IPS-11a (cell line): ENCODE results near the gene PTH1R.

Experiments used
- H3K4me3 ChIP-seq: one replicate; pipeline ENCODE4 v1.5.1; 2013; ENCODE audit warnings: low read depth, low read length, control low read depth

PTH1R gene

GRCh38 chr3:46897829-46898320, 20.4 kb downstream of the PTH1R start:
- H3K4me3 ChIP-seq = no peak overlapping the region

DNA sequence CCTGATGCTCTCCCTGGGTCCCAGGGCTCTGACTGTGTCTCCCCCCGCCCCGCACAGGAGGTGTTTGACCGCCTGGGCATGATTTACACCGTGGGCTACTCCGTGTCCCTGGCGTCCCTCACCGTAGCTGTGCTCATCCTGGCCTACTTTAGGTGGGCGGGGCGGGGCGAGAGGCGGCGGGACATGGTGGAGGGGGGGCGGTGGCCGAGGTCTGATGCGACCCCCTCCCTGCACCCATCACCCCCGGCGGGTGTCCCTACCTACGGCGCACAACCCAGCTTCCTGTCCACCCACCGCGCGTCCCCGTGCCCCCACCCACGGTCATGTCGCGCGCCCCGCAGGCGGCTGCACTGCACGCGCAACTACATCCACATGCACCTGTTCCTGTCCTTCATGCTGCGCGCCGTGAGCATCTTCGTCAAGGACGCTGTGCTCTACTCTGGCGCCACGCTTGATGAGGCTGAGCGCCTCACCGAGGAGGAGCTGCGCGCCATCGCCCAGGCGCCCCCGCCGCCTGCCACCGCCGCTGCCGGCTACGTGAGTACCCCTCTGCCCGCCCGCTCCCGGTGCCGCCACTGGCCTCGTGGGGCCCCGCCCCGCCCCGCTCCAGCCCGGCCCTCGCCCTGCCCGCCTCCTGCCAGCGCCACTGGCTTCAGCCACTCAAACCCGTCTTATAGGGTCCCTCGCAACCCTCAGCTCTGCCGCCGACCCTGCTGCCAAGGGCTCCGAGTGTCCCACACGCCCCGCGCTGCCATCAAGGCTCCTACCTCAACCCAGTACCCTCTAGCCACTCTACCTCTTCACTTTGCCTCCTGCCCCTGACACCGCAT, 21.0 kb downstream of the PTH1R start:
- H3K4me3 ChIP-seq = no peak overlapping the region

DNA sequence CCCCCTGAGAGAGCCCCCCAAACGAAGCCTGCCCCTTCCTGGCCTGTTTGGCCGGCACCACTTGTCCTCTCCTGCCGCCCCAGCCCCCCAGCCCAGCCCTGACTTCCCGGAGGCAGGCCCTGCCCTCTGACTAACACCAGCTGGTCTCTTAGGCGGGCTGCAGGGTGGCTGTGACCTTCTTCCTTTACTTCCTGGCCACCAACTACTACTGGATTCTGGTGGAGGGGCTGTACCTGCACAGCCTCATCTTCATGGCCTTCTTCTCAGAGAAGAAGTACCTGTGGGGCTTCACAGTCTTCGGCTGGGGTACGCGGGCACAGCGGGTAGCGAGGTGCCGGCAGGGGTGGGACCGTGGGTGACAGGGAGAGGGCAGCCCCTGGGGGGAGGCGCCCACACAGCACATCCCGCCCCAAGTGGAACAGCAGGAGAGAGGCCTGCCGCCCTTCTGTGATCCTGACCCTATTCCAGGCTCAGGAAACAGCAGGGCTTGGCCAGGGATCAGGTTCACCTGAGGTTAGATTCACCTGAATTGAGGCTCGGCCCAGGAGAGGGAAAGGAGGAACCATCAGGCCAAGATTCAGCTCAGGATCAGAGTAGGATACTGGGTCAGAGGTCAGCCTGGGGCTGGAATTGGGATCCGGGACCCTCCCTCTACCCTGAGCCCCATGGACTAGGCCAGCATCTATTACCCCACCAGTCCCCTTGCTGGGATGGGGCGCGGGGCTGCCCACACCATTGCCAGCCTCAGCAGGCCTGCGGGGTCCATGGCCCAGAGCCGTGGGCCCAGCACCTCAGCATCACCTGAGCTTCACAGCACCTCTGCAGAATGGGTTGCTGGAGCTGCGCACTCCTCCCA, 21.9 kb downstream of the PTH1R start:
- H3K4me3 ChIP-seq = no peak overlapping the region

- no peak overlapping the region for H3K4me3 ChIP-seq
These were observed 22.4 kb downstream of the PTH1R start for GRCh38 chr3:46900007-46900292.

- no peak overlapping the region for H3K4me3 ChIP-seq
These were observed 22.8 kb downstream of the PTH1R start for GRCh38 chr3:46900356-46900755.

- H3K4me3 ChIP-seq = no peak overlapping the region
These were observed 23.5 kb downstream of the PTH1R start for GRCh38 chr3:46901061-46901460.

- no peak overlapping the region for H3K4me3 ChIP-seq
These were observed 24.2 kb downstream of the PTH1R start for GRCh38 chr3:46901591-46902187.

DNA sequence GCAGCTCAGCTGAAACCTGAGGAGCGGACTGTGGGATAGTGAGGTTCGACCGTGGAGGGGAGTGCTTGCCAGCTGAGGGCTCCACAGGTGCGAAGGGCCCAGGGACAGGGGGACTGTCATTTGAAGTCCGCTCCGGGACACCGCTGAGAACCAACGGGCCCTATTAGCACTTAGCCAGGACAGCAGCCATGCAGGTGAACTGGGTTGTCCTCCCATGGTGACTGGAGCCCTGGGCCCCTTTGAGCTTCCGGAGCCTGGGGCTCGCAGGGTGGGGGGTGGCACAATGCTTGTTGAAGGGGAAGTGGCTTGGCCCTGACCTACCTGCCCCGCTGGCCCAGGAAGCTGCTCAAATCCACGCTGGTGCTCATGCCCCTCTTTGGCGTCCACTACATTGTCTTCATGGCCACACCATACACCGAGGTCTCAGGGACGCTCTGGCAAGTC, 24.7 kb downstream of the PTH1R start:
- no peak overlapping the region for H3K4me3 ChIP-seq

GRCh38 chr3:46903341-46904302, 26.1 kb downstream of the PTH1R start:
- H3K4me3 ChIP-seq = no peak overlapping the region

DNA sequence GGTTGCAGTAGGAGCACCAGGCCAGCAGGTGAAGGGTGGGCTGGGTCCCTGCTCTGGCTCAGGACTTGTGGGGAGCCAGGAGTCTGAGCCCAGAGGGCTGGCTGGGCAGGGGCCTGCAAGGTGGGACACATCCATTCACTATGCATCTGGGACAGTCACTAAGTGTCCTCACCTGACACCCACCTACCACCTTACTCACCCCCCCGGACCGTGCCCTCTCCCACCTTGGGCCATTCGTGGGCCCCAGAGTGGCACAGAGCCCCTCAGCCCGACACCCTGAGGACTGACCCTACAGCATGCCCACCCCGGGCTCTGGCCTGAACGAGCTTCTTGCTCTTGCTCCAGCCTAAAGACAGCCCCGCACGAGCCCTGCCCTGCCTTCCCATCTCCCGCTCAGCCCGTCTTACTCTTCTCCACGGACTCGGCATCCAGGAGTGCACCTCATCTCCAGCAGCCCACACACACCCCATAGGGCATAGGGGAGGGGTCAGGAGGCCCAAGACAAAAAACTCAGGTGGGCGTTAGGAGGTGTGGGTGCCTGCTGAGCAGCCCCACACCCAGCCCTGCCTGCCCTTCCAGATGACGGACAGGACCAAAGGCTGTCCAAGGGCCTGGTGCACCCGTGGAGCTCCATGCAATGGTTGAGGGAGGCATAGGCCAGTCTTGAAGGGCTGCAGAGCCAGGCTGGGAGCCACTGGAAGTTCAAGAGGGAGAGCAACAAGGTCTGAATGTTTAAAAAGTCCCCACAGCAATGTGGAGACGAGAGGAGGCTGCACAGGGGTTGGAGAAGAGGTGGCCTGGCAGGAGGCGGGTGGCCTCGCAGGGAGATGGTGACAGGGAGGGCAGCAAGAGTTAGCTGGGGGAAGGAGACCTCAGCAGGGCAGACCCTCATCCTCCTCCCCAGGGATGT, 27.0 kb downstream of the PTH1R start:
- no peak overlapping the region for H3K4me3 ChIP-seq

DNA sequence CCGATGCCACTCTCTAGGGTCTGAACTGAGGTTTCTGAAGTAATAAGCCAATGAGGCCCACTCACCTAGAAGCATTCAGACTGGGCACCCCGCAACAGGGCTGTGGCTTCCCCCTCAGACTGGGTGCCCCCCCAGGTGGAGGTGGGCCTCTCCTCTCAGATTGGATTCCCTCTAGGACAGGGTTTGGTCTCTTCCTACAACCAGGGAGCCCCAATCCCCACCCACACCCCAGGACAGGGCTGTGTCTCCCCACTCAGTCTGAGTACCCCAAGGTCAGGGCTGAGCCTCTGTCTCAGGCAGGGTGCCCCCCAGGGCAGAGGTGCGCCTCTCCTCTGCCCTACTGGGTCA, 27.7 kb downstream of the PTH1R start:
- H3K4me3 ChIP-seq = no peak overlapping the region

- no peak overlapping the region for H3K4me3 ChIP-seq
These were observed 28.3 kb downstream of the PTH1R start for GRCh38 chr3:46905661-46906451.

DNA sequence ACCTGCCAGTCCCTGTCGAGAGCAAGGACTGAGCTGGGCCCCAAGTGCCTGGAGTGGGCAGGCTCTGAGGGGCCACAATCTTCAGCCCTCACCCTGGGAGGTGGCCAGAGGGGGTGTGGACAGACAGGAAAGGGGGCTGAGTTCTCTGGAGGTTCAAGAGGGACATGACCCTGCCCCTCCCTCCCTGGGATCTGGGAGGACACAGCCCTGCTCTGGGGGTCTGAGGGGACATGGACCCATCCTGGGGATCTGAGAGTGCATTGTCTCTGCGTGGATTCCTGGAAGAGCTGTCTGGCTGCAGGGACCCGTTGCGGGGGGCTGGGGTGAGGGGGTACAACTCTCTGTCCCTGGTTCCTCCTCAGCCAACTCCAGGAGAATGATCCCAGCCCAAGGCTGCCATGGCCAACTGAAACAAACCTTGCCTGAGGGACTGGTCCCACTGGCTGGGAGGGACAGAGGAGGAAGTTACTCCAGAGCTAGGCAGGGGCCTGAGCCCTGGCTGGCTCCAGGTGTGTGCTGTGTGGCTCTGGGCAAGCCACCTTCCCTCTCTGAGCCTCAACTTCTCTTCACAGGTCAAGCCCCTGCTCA, 29.0 kb downstream of the PTH1R start:
- no peak overlapping the region for H3K4me3 ChIP-seq

DNA sequence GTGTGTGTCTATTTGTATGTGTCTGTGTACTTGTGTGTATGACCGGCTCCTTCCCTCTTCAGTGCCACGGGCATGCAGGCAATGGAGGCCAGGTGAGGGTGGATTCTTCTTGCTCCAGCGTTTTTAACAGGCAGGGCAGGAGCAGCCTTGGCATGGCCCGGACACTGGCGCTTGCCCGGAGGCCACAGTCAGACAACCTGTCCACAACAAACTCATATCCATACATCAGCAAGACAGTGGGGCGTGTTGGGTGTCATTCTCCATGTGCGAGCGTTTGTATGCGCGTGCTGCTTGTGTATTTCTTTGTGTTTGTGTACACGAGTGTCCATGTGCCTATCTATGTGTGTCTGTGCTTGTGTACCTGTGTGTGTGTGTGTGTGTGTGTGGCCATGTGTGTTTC, 29.8 kb downstream of the PTH1R start:
- no peak overlapping the region for H3K4me3 ChIP-seq

- H3K4me3 ChIP-seq = no peak overlapping the region
These were observed 30.4 kb downstream of the PTH1R start for GRCh38 chr3:46907960-46908293.

DNA sequence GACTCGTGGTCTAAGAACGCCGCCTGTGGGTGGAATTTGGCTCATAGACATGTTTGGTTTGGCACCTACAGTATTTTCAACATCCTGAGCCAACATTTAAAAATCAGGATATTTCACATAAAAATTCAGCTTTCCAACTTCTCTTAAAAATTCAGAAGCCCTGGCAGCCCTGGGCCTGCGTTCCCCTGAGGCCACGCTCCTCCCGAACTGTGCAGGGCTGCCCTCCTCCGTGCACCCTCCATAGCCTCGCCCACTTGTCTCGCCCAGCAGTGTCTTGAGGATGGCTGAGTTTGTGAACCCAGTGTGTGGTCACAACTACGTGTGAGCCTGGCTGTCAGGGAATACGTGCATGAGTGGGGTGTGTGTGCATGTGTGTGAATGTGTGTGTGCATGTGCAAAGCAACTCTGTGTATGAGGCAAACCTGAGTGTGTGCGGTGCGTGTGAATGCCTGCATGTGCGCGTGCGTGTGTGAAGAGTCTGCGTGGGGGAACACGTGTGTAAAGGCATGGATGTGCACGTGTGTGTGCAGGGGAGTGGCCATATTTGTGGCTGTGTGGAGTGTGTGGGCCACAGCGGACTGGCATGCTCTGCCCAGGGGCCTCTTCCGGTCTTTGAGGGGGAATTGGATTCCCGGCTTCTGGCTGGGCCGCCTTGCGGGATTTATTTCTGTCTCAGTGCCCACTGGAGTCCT, 30.9 kb downstream of the PTH1R start:
- no peak overlapping the region for H3K4me3 ChIP-seq

DNA sequence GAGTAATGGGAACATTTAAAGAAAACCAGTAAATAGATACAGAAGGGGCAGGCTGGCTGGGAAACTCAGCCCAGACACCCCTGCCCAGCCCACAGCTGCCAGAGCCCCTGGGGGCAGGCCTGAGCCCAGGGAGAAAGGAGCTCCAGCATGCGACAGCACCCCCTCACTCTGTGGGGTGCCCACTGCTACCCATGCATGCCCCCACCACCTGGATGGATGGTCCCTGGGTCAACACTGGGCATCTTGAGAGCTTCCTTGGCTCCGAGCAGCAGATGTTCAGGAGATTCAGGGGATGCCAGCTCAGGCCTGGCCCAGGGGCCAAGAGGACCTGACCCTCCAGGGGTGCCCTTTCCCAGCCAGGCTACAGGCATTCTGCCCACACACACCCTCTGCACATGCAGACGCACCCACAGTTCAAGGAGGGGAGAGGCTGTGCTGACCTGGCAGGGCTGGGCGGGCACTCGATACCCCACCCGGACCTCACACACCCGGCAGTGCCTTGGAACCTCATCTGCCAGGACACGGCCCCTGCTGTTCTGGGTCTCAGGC, 31.5 kb downstream of the PTH1R start:
- H3K4me3 ChIP-seq = no peak overlapping the region
